Keratinocyte (primary cell): Measurements from ENCODE around the gene BCL2L1. TPM values are rescaled to one million over a fixed set of nuclear protein-coding genes. Genes with fewer than 3 reads are reported as not detected.

Experiments
- DNase-seq: peaks from one replicate; pipeline ENCODE4 v3.0.0-alpha.2; 2011; ENCODE audit warnings: low read depth, missing footprints, low spot score
- FAIRE-seq: peaks from 2 replicates; lab custom pipeline; 2011; peaks lifted over from hg19 to GRCh38; lab: Jason Lieb, UNC
- H2AFZ ChIP-seq: 2 replicates; pipeline ENCODE4 v1.6.0; 2012; ENCODE audit warnings: low read length, control low read depth, inconsistent platforms; ENCODE audit not compliant: control insufficient read depth
- H3K27ac ChIP-seq: 2 replicates; pipeline ENCODE4 v1.5.1; 2011; ENCODE audit warnings: low read length; ENCODE audit not compliant: control insufficient read depth, insufficient read depth
- H3K27me3 ChIP-seq: 3 replicates; pipeline ENCODE4 v1.6.0; 2011; ENCODE audit warnings: low read length; ENCODE audit not compliant: control insufficient read depth, insufficient read depth; ENCODE audit errors: extremely low read depth
- H3K36me3 ChIP-seq, 2 experiments: 2 replicates in 1 of 2; 3 replicates in 1 of 2; pipeline ENCODE4 v1.5.1; 2011; ENCODE audit warnings: low read length in 2 of 2, mild to moderate bottlenecking in 1 of 2; ENCODE audit not compliant: control insufficient read depth in 2 of 2, insufficient read depth in 2 of 2; ENCODE audit errors: extremely low read depth in 1 of 2
- H3K4me1 ChIP-seq: 3 replicates; pipeline ENCODE4 v1.5.1; 2011; ENCODE audit warnings: low read length; ENCODE audit not compliant: control insufficient read depth, insufficient read depth; ENCODE audit errors: extremely low read depth
- H3K4me2 ChIP-seq: 3 replicates; pipeline ENCODE4 v1.6.0; 2011; ENCODE audit warnings: low read depth, low read length; ENCODE audit not compliant: control insufficient read depth, insufficient read depth; ENCODE audit errors: extremely low read depth
- H3K4me3 ChIP-seq, 3 experiments: fragments of 200-600 bp in 1 of 3; sonication (generic) in 1 of 3; 2 replicates in 2 of 3; 3 replicates in 1 of 3; pipeline ENCODE4 v1.5.1; 2011 to 2016; ENCODE audit warnings: low read length in 3 of 3, mild to moderate bottlenecking in 3 of 3, control low read depth in 2 of 3, inconsistent platforms in 1 of 3, low read depth in 1 of 3, mixed read lengths in 1 of 3, mixed run types in 1 of 3, moderate library complexity in 1 of 3; ENCODE audit not compliant: control insufficient read depth in 2 of 3, insufficient read depth in 2 of 3; ENCODE audit errors: extremely low read depth in 1 of 3
- H3K79me2 ChIP-seq: 2 replicates; pipeline ENCODE4 v1.6.0; 2012; ENCODE audit warnings: low read length; ENCODE audit not compliant: control insufficient read depth, insufficient read depth
- H3K9ac ChIP-seq: 3 replicates; pipeline ENCODE4 v1.6.0; 2011; ENCODE audit warnings: low read length; ENCODE audit not compliant: control insufficient read depth, insufficient read depth; ENCODE audit errors: extremely low read depth
- H3K9me1 ChIP-seq: 3 replicates; pipeline ENCODE4 v1.6.0; 2011; ENCODE audit warnings: low read length; ENCODE audit not compliant: control insufficient read depth, insufficient read depth; ENCODE audit errors: extremely low read depth
- H3K9me3 ChIP-seq: 2 replicates; pipeline ENCODE4 v1.5.1; 2012; ENCODE audit warnings: low read depth, low read length; ENCODE audit not compliant: control insufficient read depth
- H4K20me1 ChIP-seq: 3 replicates; pipeline ENCODE4 v1.6.0; 2011; ENCODE audit warnings: low read length; ENCODE audit not compliant: control insufficient read depth, insufficient read depth; ENCODE audit errors: extremely low read depth
- CTCF ChIP-seq, 3 experiments: IDR thresholded peaks in 1 of 3; conservative IDR thresholded peaks in 1 of 3; optimal IDR thresholded peaks in 1 of 3; 2 replicates in 2 of 3; 3 replicates in 1 of 3; pipeline versions ENCODE3 to v1.5.1; 2011; ENCODE audit warnings: low read length in 3 of 3, mild to moderate bottlenecking in 3 of 3, moderate library complexity in 2 of 3, control low read depth in 1 of 3, inconsistent platforms in 1 of 3; ENCODE audit not compliant: insufficient read depth in 2 of 3; ENCODE audit errors: extremely low read depth in 1 of 3
- EZH2 ChIP-seq: IDR thresholded peaks from one replicate; pipeline ENCODE4 v1.6.1; 2012; ENCODE audit warnings: inconsistent platforms, mild to moderate bottlenecking, low read length, moderate library complexity
- dilution Hi-C: fragments of 300-500 bp; cut with MboI; formaldehyde crosslinking; loops from one replicate; pipeline ENCODE4 v1.7.0; 2020; ENCODE audit warnings: low sequenced_read_pairs; ENCODE audit not compliant: extremely low pct_ligation_motif_present
- polyA plus RNA-seq, 5 experiments: library from polyadenylated mRNA; depleted of rRNA in 3 of 5; stranded (reverse) in 3 of 5; stranded (forward) in 1 of 5; unstranded in 1 of 5; fragments of >200 nt; gene quantifications; 1 replicate in 1 of 5; 2 replicates in 3 of 5; 3 replicates in 1 of 5; pipeline versions ENCODE4 v1.2.1 to v1.2.3, GENCODE V29; 2011 to 2012; ENCODE audit warnings: missing spikeins in 2 of 5, low read depth in 1 of 5, low replicate concordance in 1 of 5

BCL2L1 gene
- polyA plus RNA-seq, 1 donor (not counting 4 experiments of a cell fraction or from before 2014, with no cell fraction given) = 109 TPM

- DNase-seq = no peak
- H4K20me1 ChIP-seq = peaks cover 2% of the 10 kb centered on the region
- H3K4me3 ChIP-seq = no peak overlapping the region
- H3K27me3 ChIP-seq = no peaks in the 10 kb centered on the region
- H3K27ac ChIP-seq = no peak overlapping the region
- H3K9me1 ChIP-seq = peaks cover 3% of the 10 kb centered on the region
- FAIRE-seq = no peak
- H2AFZ ChIP-seq = no peak overlapping the region
- peaks cover 88% of the 10 kb centered on the region for H3K79me2 ChIP-seq
- H3K4me2 ChIP-seq = peak overlapping the region; percentile 42
- H3K4me1 ChIP-seq = peaks cover 42% of the 10 kb centered on the region
- TF ChIP-seq EZH2 (no peak), CTCF (optimal IDR thresholded peaks at IDR 0.05 in 1 of 3, IDR thresholded peaks at IDR 0.05 in 1 of 3, conservative IDR thresholded peaks at IDR 0.05 in 1 of 3; ENCODE audit: extremely low read depth in 1 of 3, insufficient read depth in 2 of 3, low read length in 3 of 3) (peak in 1 of 3 experiments; percentile 6)
- peak overlapping the region; percentile 1 for H3K9ac ChIP-seq
- dilution Hi-C loops = no loop called here
- H3K9me3 ChIP-seq = no peaks in the 10 kb centered on the region
- peaks cover 26 to 40% of the 10 kb centered on the region in 2 experiments for H3K36me3 ChIP-seq
These were observed 44.0 kb downstream of the BCL2L1 start for GRCh38 chr20:31678389-31679356.

DNA sequence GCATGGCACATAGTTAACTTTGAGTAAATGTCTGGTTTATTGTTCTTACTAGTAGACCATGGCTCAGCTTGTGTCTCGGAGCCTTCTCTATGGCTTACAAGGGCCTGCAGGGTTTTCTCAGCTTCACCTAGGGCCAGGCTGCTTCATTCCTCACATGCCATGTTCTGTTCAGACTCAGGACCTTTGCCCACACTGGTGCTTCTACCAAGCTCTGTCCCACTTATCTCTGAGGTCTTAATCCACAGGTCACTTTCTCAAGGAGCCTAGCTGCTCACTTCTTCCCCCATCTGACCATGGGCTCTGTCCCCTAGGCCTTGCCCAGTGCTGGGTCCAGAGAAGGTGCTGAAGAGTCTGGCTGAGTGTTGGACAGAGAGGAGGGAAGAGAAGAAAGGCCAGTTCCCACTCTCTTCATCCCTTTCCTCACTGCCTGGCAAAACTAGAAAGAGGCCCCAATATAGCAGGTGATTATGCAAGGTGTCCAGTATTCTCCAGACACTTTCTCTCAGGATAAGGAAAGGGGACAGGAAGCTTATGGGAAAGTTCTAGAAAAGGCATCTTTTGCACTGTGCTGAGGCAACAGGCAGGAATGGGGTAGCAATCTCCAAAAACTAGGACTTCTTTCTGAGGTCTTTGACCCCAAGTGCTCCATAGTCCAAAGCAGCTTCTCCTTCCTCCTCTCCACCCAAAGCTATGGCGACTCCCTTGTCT, 45.0 kb downstream of the BCL2L1 start:
- H3K79me2 ChIP-seq = peaks cover 88% of the 10 kb centered on the region
- peaks cover 3% of the 10 kb centered on the region for H3K9me1 ChIP-seq
- no peak overlapping the region for H2AFZ ChIP-seq
- H3K9me3 ChIP-seq = no peaks in the 10 kb centered on the region
- H4K20me1 ChIP-seq = peaks cover 2% of the 10 kb centered on the region
- H3K9ac ChIP-seq = no peak overlapping the region
- FAIRE-seq (no peak), DNase-seq (no peak)
- no peak overlapping the region for H3K4me3 ChIP-seq
- dilution Hi-C loops = no loop called here
- H3K27me3 ChIP-seq = no peaks in the 10 kb centered on the region
- H3K36me3 ChIP-seq = peaks cover 22 to 37% of the 10 kb centered on the region in 2 experiments
- H3K27ac ChIP-seq = no peak overlapping the region
- no peak overlapping the region for H3K4me2 ChIP-seq
- H3K4me1 ChIP-seq = peaks cover 42% of the 10 kb centered on the region
- TF ChIP-seq EZH2 (no peak), CTCF (optimal IDR thresholded peaks at IDR 0.05 in 1 of 3, IDR thresholded peaks at IDR 0.05 in 1 of 3, conservative IDR thresholded peaks at IDR 0.05 in 1 of 3; ENCODE audit: extremely low read depth in 1 of 3, insufficient read depth in 2 of 3, low read length in 3 of 3) (no peak)
